OCI-LY3 (cell line): ENCODE results near the gene SYNE2.

ENCODE experiments used
- H2AFZ ChIP-seq: fragments of 200-600, 300-600 bp; shearing (Covaris generic); 2 replicates; pipeline ENCODE4 v1.6.0; 2014; ENCODE audit warnings: antibody characterized with exemption, low read depth, low read length
- H3K27ac ChIP-seq: fragments of 200-600, 300-600 bp; sonication (generic); 2 replicates; pipeline ENCODE4 v1.5.1; 2014; ENCODE audit warnings: mild to moderate bottlenecking, low read length, moderate library complexity, mixed read lengths
- H3K27me3 ChIP-seq: fragments of 200-600, 300-600 bp; sonication (generic); 2 replicates; pipeline ENCODE4 v1.6.1; 2014; ENCODE audit warnings: low read depth, low read length, mixed read lengths
- H3K36me3 ChIP-seq: fragments of 200-600, 300-600 bp; sonication (generic); replicated peaks from 2 replicates; pipeline ENCODE3; 2014; ENCODE audit warnings: low read depth, low read length, mixed read lengths
- H3K4me1 ChIP-seq: fragments of 300-600, 200-600 bp; sonication (generic); 2 replicates; pipeline ENCODE4 v1.6.1; 2014; ENCODE audit warnings: low read length, mixed read lengths
- H3K4me2 ChIP-seq: fragments of 200-600, 300-600 bp; sonication (generic); 2 replicates; pipeline ENCODE4 v1.6.1; 2014; ENCODE audit warnings: low read length, mixed read lengths
- H3K4me3 ChIP-seq: fragments of 300-600, 200-600 bp; sonication (generic); 2 replicates; pipeline ENCODE4 v1.5.1; 2014; ENCODE audit warnings: antibody characterized with exemption, mild to moderate bottlenecking, low read length, moderate library complexity
- H3K79me2 ChIP-seq: fragments of 300-600, 200-600 bp; shearing (Covaris generic); 2 replicates; pipeline ENCODE4 v1.6.1; 2014; ENCODE audit warnings: mild to moderate bottlenecking, low read length, mixed read lengths
- H3K9ac ChIP-seq: fragments of 300-600, 200-600 bp; shearing (Covaris generic); 2 replicates; pipeline ENCODE4 v1.6.0; 2014; ENCODE audit warnings: mild to moderate bottlenecking, low read length, moderate library complexity
- H3K9me3 ChIP-seq: fragments of 200-600, 300-600 bp; shearing (Covaris generic); 2 replicates; pipeline ENCODE4 v1.6.1; 2014; ENCODE audit warnings: low read length, mixed read lengths; ENCODE audit not compliant: insufficient read depth
- H4K20me1 ChIP-seq: fragments of 200-600, 300-600 bp; sonication (generic); 2 replicates; pipeline ENCODE4 v1.6.1; 2016; ENCODE audit warnings: low read length, mixed read lengths; ENCODE audit not compliant: insufficient read depth
- CTCF ChIP-seq: fragments of 200-600, 300-600 bp; sonication (generic); IDR thresholded peaks from 2 replicates; pipeline ENCODE4 v1.5.1; 2014; ENCODE audit warnings: antibody characterized with exemption, low read length, low read depth
- EZH2phosphoT487 ChIP-seq: fragments of 200-600 bp; shearing (Covaris generic); IDR thresholded peaks from 2 replicates; pipeline ENCODE4 v1.6.1; 2018; ENCODE audit warnings: antibody characterized with exemption, mixed run types, low read depth

SYNE2 gene

GRCh38 chr14:64260418-64260817, 407.6 kb downstream of the SYNE2 start:
- Histone ChIP-seq H3K27me3 (no peaks in the 10 kb centered on the region), H3K36me3 (no peaks in the 10 kb centered on the region), H3K79me2 (no peaks in the 10 kb centered on the region), H4K20me1 (no peaks in the 10 kb centered on the region), H2AFZ (no peak overlapping the region), H3K27ac (no peak overlapping the region), H3K4me3 (no peak overlapping the region), H3K9me3 (no peaks in the 10 kb centered on the region), H3K4me1 (peaks cover 17% of the 10 kb centered on the region), H3K4me2 (no peak overlapping the region), H3K9ac (no peak overlapping the region)
- TF ChIP-seq EZH2phosphoT487 (no peak), CTCF (no peak)

GRCh38 chr14:64265222-64265621, 412.4 kb downstream of the SYNE2 start:
- H3K9ac ChIP-seq: no peak overlapping the region
- no peak overlapping the region for H3K4me2 ChIP-seq
- H3K9me3 ChIP-seq: no peaks in the 10 kb centered on the region
- no peaks in the 10 kb centered on the region for H4K20me1 ChIP-seq
- H3K27ac ChIP-seq: peak overlapping the region; percentile 15; the same call in 1 of the 2 replicates
- H3K79me2 ChIP-seq: no peaks in the 10 kb centered on the region
- H2AFZ ChIP-seq: no peak overlapping the region
- no peaks in the 10 kb centered on the region for H3K36me3 ChIP-seq
- H3K4me3 ChIP-seq: no peak overlapping the region
- TF ChIP-seq CTCF (no peak), EZH2phosphoT487 (no peak)
- H3K4me1 ChIP-seq: peaks cover 27% of the 10 kb centered on the region
- H3K27me3 ChIP-seq: no peaks in the 10 kb centered on the region

- H3K27ac ChIP-seq: no peak overlapping the region
- peak overlapping the region; percentile 9; the same call in 1 of the 2 replicates for H2AFZ ChIP-seq
- no peak overlapping the region for H3K4me2 ChIP-seq
These were observed 413.4 kb downstream of the SYNE2 start for GRCh38 chr14:64266239-64266638.

GRCh38 chr14:64272019-64272418, 419.2 kb downstream of the SYNE2 start:
- no peaks in the 10 kb centered on the region for H3K27me3 ChIP-seq
- H3K9ac ChIP-seq: no peak overlapping the region
- TF ChIP-seq CTCF (no peak), EZH2phosphoT487 (no peak)
- no peaks in the 10 kb centered on the region for H3K9me3 ChIP-seq
- H3K4me2 ChIP-seq: no peak overlapping the region
- H3K4me1 ChIP-seq: no peaks in the 10 kb centered on the region
- H4K20me1 ChIP-seq: no peaks in the 10 kb centered on the region
- H3K27ac ChIP-seq: no peak overlapping the region
- no peak overlapping the region for H2AFZ ChIP-seq
- H3K79me2 ChIP-seq: no peaks in the 10 kb centered on the region
- no peak overlapping the region for H3K4me3 ChIP-seq
- H3K36me3 ChIP-seq: no peaks in the 10 kb centered on the region

More at GRCh38 chr14:64266239-64266638, 413.4 kb downstream of the SYNE2 start:
- Histone ChIP-seq H3K27me3 (no peaks in the 10 kb centered on the region), H3K36me3 (no peaks in the 10 kb centered on the region), H3K4me1 (peaks cover 27% of the 10 kb centered on the region), H3K79me2 (no peaks in the 10 kb centered on the region), H3K4me3 (no peak overlapping the region), H3K9ac (no peak overlapping the region), H4K20me1 (no peaks in the 10 kb centered on the region), H3K9me3 (no peaks in the 10 kb centered on the region)
- TF ChIP-seq CTCF (no peak), EZH2phosphoT487 (no peak)
